ENCODE results near the gene FBXO11. TPM values are rescaled to one million over a fixed set of nuclear protein-coding genes. Genes with fewer than 3 reads are reported as not detected.
A peak's percentile ranks its signal among the peaks of the same experiment; 100 is the strongest.

FBXO11 gene
- total and polyA plus RNA-seq, 2 of the 4 experiments (the other 2 are of a cell fraction), result 27.1 to 29.6 TPM

DNA sequence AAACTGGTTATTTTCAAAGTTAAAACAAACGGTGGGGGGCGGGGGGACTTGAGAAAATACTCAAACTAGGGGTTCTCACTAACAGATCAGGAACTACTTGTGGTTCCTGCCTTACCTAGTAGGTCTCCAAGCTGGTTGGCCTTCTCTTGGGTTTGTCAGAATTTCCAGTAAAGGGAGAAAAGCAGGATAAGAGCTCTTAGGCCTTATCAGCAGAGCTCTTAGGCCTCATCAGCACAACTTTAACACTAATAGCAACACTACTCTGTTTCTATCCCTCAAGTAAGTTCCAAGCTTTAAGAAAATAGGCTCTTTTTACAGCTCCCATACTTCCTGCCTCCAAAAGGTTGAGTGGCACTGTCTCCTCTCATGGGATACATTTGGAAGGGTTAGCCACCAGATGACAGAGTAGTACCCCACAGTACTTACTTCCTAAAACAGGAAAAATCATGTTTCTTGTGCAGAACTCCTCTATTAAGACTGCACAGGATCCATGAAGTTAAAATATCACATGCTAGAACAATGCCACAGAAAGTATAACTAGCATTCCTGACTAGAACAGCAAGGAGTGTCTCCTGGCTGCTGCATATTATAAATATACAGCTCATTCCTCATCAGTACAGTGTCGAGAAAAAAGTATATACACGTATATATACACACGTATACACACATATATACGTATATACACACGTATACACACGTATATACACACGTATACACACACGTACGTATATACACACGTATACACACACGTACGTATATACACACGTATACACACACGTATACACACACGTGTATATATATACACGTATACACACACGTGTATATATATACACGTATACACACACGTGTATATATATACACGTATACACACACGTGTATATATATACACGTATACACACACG, 6.1 kb downstream of the FBXO11 start:
- Histone ChIP-seq H3K4me2 (ENCODE audit: low read depth, low read length) (no peak overlapping the region), H3K4me3 (ENCODE audit: insufficient read depth, low read depth, low read length) (no peak overlapping the region), H2AK5ac (ENCODE audit: low read depth, low read length) (no peak overlapping the region), H3K27ac (ENCODE audit: insufficient read depth, low read length) (no peak overlapping the region), H3K9me3 (ENCODE audit: control insufficient read depth, insufficient read depth, low read length) (no peaks in the 10 kb centered on the region), H3K4ac (ENCODE audit: low read depth, low read length) (no peak overlapping the region), H3K14ac (replicated peaks; ENCODE audit: low read depth, low read length) (0 out of 2 replicates have a peak overlapping the region, but pooled peaks have one; percentile 55), H2BK15ac (ENCODE audit: low read depth, low read length) (no peak overlapping the region), H3K27me3 (ENCODE audit: control insufficient read depth, insufficient read depth, low read length) (no peaks in the 10 kb centered on the region), H3K56ac (ENCODE audit: extremely low read depth, insufficient read depth, low read length) (no peak overlapping the region), H2BK20ac (ENCODE audit: low read depth, low read length) (no peak overlapping the region), H4K91ac (ENCODE audit: insufficient read depth, low read depth, low read length) (no peak overlapping the region), H3K9me1 (ENCODE audit: insufficient read depth, low read length) (no peaks in the 10 kb centered on the region; the same call in 1 of the 2 replicates), H3K23ac (ENCODE audit: low read depth, low read length) (peak overlapping the region; percentile 11; the same call in 1 of the 2 replicates), H3K4me1 (ENCODE audit: control insufficient read depth, insufficient read depth, low read length) (no peaks in the 10 kb centered on the region; the same call in none of the 2 replicates), H3K79me1 (ENCODE audit: low read depth in 1 of 2, low read length in 2 of 2) (peaks cover 3 to 17% of the 10 kb centered on the region in 2 experiments; a peak in 3 of 4 replicates), H2BK120ac (ENCODE audit: low read depth, low read length) (no peak overlapping the region), H4K20me1 (ENCODE audit: insufficient read depth, low read length) (peaks cover 81% of the 10 kb centered on the region), H4K5ac (ENCODE audit: low read depth, low read length) (no peak overlapping the region), H2AFZ (replicated peaks; ENCODE audit: low read length, poor library complexity) (no peak overlapping the region), H2BK5ac (ENCODE audit: low read depth, low read length, poor library complexity, severe bottlenecking) (peak overlapping the region; percentile 26), H3K18ac (ENCODE audit: low read depth, low read length) (no peak overlapping the region), H4K8ac (ENCODE audit: low read depth in 2 of 2, low read length in 2 of 2) (no peak overlapping the region), H3K9ac (ENCODE audit: low read depth, low read length) (no peak overlapping the region), H3K36me3 (ENCODE audit: control insufficient read depth, insufficient read depth, low read length) (no peaks in the 10 kb centered on the region; the same call in 1 of the 2 replicates), H2AK9ac (replicated peaks; ENCODE audit: low read depth, low read length, poor library complexity) (no peak overlapping the region)
- no TSS peak for BruUV-seq (replicated peaks)
- WGBS, 2 experiments (ENCODE audit: extremely low coverage in 2 of 2, insufficient read length in 1 of 2), result 67% methylated on average over 3 of the region's 25 CpGs; no CpG with 5 or more reads in 1 of the 2 experiments
- intact Hi-C loops (cut with micrococcal nuclease), result loop anchor here (5.0 kb wide), 1 partner anchor 43 kb away; no protein-coding TSS in a partner anchor
- dilution Hi-C loops (cut with HindIII; ENCODE audit: low sequenced_read_pairs, unreplicated experiment), result no loop called here
- ATAC-seq (ENCODE audit: low read depth), result no peak
- DNase-seq, result no peak
- TF ChIP-seq POLR2A (IDR thresholded peaks at IDR 0.05; ENCODE audit: low read depth, low read length) (no peak), RAD21 (IDR thresholded peaks at IDR 0.05; ENCODE audit: low read length) (no peak), NFE2L2 (IDR thresholded peaks at IDR 0.05; ENCODE audit: low read depth, low read length) (no peak), MXI1 (IDR thresholded peaks at IDR 0.05; ENCODE audit: borderline replicate concordance, low read depth, low read length) (no peak), CHD1 (IDR thresholded peaks at IDR 0.05; ENCODE audit: low read depth, low read length) (no peak), MAZ (IDR thresholded peaks at IDR 0.05; ENCODE audit: borderline replicate concordance, low read depth, low read length) (no peak), RCOR1 (IDR thresholded peaks at IDR 0.05; ENCODE audit: insufficient replicate concordance, low read length) (no peak), MAFK (IDR thresholded peaks at IDR 0.05; ENCODE audit: low read depth, low read length) (no peak), BHLHE40 (IDR thresholded peaks at IDR 0.05; ENCODE audit: low read depth, low read length) (no peak), FOS (IDR thresholded peaks at IDR 0.05; ENCODE audit: low read depth, low read length) (no peak), RFX5 (IDR thresholded peaks at IDR 0.05; ENCODE audit: low read depth, low read length) (no peak), SMC3 (IDR thresholded peaks at IDR 0.05; ENCODE audit: low read depth, low read length) (no peak), CEBPB (IDR thresholded peaks at IDR 0.05; ENCODE audit: low read depth, low read length) (no peak)
- TF ChIP-seq, protein P1, sequence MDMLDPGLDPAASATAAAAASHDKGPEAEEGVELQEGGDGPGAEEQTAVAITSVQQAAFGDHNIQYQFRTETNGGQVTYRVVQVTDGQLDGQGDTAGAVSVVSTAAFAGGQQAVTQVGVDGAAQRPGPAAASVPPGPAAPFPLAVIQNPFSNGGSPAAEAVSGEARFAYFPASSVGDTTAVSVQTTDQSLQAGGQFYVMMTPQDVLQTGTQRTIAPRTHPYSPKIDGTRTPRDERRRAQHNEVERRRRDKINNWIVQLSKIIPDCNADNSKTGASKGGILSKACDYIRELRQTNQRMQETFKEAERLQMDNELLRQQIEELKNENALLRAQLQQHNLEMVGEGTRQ (IDR thresholded peaks at IDR 0.05; ENCODE audit: low read depth, low read length), result no peak
- TF ChIP-seq, protein P2, sequence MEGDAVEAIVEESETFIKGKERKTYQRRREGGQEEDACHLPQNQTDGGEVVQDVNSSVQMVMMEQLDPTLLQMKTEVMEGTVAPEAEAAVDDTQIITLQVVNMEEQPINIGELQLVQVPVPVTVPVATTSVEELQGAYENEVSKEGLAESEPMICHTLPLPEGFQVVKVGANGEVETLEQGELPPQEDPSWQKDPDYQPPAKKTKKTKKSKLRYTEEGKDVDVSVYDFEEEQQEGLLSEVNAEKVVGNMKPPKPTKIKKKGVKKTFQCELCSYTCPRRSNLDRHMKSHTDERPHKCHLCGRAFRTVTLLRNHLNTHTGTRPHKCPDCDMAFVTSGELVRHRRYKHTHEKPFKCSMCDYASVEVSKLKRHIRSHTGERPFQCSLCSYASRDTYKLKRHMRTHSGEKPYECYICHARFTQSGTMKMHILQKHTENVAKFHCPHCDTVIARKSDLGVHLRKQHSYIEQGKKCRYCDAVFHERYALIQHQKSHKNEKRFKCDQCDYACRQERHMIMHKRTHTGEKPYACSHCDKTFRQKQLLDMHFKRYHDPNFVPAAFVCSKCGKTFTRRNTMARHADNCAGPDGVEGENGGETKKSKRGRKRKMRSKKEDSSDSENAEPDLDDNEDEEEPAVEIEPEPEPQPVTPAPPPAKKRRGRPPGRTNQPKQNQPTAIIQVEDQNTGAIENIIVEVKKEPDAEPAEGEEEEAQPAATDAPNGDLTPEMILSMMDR (conservative IDR thresholded peaks at IDR 0.05; ENCODE audit: low read depth, low read length), result no peak
- POLR2A ChIA-PET (ENCODE audit: unreplicated experiment), result no interaction called here
- in situ Hi-C loops (cut with MboI; ENCODE audit: low sequenced_read_pairs), result loop anchor here (10.0 kb wide), 1 partner anchor 425 kb away; no protein-coding TSS in a partner anchor
- CTCF ChIA-PET, result interaction anchor here (0.7 kb wide), 1 partner anchor 63 kb away, joined by 3 read pairs; no protein-coding TSS in a partner anchor
